ENCODE results near the gene TRIM33.
"Not testable (repeated sequence)": the region's sequence is repeated elsewhere in the genome, so short reads cannot be mapped to it uniquely, and the experiment has no call there.

Gene TRIM33

DNA sequence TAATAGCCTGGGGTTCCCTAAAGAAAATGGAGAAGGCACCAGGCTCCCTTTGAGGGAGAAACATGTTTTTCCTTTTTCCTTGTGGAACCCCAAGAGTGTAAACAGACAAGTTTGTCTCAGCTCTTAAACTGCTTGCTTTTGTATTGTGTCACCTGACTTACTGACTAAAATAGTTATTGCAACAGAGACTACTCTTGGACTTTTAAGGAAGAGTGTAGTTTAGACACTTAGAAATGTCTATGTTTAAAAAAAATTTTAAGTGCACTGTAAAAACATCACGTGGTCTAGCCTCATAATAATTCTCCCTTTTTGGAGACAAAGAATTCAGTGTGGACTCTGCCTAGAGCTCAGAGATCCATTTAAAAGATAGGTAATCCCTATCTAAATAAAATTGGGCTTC, 141.1 kb downstream of the TRIM33 start:
- Histone ChIP-seq H3K9me2 (replicated peaks; ENCODE audit: control insufficient read depth, low read length) (no peaks in the 10 kb centered on the region), H3K4me2 (ENCODE audit: low read length) (no peak overlapping the region), H3K9me3 (ENCODE audit: control insufficient read depth, insufficient read depth, low read length) (peaks cover 5% of the 10 kb centered on the region), H3F3A (ENCODE audit: control insufficient read depth, insufficient read depth) (no peaks in the 10 kb centered on the region), H3K4me3 (ENCODE audit: low read length) (no peak overlapping the region), H3K79me2 (ENCODE audit: control insufficient read depth, low read length) (no peaks in the 10 kb centered on the region), H3K27ac (ENCODE audit: low read depth, low read length) (no peak overlapping the region), H3K36me3 (ENCODE audit: control insufficient read depth, low read length) (no peaks in the 10 kb centered on the region), H4K20me1 (ENCODE audit: control insufficient read depth, insufficient read depth, low read depth, low read length) (no peaks in the 10 kb centered on the region), H3K27me3 (ENCODE audit: control insufficient read depth, low read length) (no peaks in the 10 kb centered on the region), H3K4me1 (ENCODE audit: control insufficient read depth, low read length) (no peaks in the 10 kb centered on the region)
- TF ChIP-seq, protein P1, sequence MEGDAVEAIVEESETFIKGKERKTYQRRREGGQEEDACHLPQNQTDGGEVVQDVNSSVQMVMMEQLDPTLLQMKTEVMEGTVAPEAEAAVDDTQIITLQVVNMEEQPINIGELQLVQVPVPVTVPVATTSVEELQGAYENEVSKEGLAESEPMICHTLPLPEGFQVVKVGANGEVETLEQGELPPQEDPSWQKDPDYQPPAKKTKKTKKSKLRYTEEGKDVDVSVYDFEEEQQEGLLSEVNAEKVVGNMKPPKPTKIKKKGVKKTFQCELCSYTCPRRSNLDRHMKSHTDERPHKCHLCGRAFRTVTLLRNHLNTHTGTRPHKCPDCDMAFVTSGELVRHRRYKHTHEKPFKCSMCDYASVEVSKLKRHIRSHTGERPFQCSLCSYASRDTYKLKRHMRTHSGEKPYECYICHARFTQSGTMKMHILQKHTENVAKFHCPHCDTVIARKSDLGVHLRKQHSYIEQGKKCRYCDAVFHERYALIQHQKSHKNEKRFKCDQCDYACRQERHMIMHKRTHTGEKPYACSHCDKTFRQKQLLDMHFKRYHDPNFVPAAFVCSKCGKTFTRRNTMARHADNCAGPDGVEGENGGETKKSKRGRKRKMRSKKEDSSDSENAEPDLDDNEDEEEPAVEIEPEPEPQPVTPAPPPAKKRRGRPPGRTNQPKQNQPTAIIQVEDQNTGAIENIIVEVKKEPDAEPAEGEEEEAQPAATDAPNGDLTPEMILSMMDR (IDR thresholded peaks at IDR 0.05; ENCODE audit: low read depth, low read length, poor library complexity, severe bottlenecking): no peak
- no peak for TF ChIP-seq EZH2phosphoT487 (IDR thresholded peaks at IDR 0.05; ENCODE audit: borderline replicate concordance, low read length)

DNA sequence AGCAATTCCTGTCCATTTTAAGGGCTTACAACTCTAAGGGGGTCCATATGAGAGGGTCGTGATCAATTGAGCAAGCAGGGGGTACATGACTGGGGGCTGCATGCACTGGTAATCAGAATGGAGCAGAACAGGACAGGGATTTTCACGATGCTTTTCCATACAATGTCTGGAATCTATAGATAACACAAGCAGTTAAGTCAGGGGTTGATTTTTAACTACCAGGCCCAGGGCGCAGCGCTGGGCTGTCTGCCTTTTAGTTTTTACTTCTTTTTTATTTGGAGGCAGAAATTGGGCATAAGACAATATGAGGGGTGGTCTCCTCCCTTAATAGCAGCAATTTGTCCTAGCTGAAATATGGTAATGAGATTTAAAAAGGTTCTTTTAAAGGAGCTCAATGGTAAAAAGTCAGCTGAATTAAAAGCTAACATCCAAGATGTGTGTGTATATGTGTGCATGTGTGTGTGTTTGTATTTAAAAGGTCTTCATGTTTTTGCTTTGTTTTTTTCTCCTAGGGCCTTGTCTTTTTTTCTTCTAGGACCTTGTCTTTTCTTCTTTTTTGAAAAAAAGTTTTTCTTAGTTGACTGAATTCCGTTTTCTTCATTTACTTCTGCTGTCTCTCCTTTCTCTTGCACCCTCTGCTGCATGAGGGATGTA, 141.6 kb downstream of the TRIM33 start:
- not testable (repeated sequence) for H3K79me2 ChIP-seq (ENCODE audit: control insufficient read depth, low read length); H3K4me3 ChIP-seq (ENCODE audit: low read length); H3K4me2 ChIP-seq (ENCODE audit: low read length); H3K4me1 ChIP-seq (ENCODE audit: control insufficient read depth, low read length); H3K9me3 ChIP-seq (ENCODE audit: control insufficient read depth, insufficient read depth, low read length); H3K36me3 ChIP-seq (ENCODE audit: control insufficient read depth, low read length); H3F3A ChIP-seq (ENCODE audit: control insufficient read depth, insufficient read depth); H3K27ac ChIP-seq (ENCODE audit: low read depth, low read length); H3K27me3 ChIP-seq (ENCODE audit: control insufficient read depth, low read length); H4K20me1 ChIP-seq (ENCODE audit: control insufficient read depth, insufficient read depth, low read depth, low read length); H3K9me2 ChIP-seq (replicated peaks; ENCODE audit: control insufficient read depth, low read length)

DNA sequence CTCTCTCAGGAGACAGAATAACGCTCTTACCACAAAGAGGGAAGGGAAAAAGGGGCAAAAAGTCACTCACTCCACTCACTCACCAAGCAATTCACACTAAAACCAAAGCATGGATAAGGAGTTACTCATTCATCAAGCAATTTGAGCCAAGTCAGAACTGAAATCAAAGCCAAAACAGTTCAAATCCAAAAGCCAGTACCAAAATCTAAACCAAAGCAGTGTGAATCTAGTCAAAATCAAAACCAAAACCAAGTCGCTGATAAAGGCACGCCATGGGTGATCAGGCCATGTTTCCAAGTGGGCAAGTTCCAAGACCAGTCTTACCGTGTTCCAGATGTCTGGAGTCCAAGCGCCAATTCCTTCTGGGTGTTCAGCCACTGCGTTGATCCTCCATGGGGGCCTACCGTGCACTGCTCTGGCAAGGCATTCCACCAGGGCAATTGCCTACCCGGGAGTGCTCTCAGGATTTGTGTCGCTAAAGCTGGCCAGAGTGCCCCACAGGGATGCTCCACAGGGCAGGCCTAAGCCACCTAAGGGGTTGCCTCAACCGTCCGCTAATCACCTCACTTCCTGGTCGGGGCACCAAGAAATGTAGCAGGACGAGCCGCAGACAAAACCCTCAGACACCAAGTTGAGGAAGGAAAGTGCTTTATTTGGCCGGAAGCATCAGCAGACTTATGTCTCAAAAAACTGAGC, 142.3 kb downstream of the TRIM33 start:
- H3K27me3 ChIP-seq (ENCODE audit: control insufficient read depth, low read length): no peaks in the 10 kb centered on the region
- H3F3A ChIP-seq (ENCODE audit: control insufficient read depth, insufficient read depth): no peaks in the 10 kb centered on the region
- H3K4me2 ChIP-seq (ENCODE audit: low read length): no peak overlapping the region
- no peak overlapping the region for H3K27ac ChIP-seq (ENCODE audit: low read depth, low read length)
- H3K9me2 ChIP-seq (replicated peaks; ENCODE audit: control insufficient read depth, low read length): no peaks in the 10 kb centered on the region
- no peaks in the 10 kb centered on the region for H3K4me1 ChIP-seq (ENCODE audit: control insufficient read depth, low read length)
- no peak overlapping the region for H3K4me3 ChIP-seq (ENCODE audit: low read length)
- no peaks in the 10 kb centered on the region for H3K36me3 ChIP-seq (ENCODE audit: control insufficient read depth, low read length)
- no peaks in the 10 kb centered on the region for H4K20me1 ChIP-seq (ENCODE audit: control insufficient read depth, insufficient read depth, low read depth, low read length)
- TF ChIP-seq, protein P1 (IDR thresholded peaks at IDR 0.05; ENCODE audit: low read depth, low read length, poor library complexity, severe bottlenecking): no peak
- TF ChIP-seq EZH2phosphoT487 (IDR thresholded peaks at IDR 0.05; ENCODE audit: borderline replicate concordance, low read length): no peak
- H3K9me3 ChIP-seq (ENCODE audit: control insufficient read depth, insufficient read depth, low read length): peaks cover 4% of the 10 kb centered on the region
- H3K79me2 ChIP-seq (ENCODE audit: control insufficient read depth, low read length): no peaks in the 10 kb centered on the region

DNA sequence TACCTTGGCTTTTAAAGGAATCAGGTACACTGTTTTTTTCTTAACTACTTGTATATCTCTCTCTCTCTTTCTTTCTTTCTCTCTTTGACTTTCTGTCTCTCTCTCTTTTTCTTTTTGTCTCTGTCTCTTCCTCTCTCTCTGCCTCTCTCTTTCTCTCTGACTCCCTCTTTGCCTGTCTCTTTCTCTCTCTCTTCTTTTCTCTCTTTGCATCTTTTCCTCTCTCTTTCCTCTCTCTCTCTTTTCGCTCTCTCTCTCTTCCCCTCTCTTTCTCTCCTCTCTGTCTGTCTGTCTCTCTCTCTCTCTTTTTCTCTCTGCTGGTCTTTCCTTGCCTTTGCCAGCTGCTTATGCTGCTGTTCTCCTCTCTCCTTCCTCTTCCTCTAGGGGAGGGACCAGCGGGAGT, 143.2 kb downstream of the TRIM33 start:
- Histone ChIP-seq H3F3A (ENCODE audit: control insufficient read depth, insufficient read depth) (no peaks in the 10 kb centered on the region), H3K27me3 (ENCODE audit: control insufficient read depth, low read length) (no peaks in the 10 kb centered on the region), H3K4me2 (ENCODE audit: low read length) (no peak overlapping the region), H3K36me3 (ENCODE audit: control insufficient read depth, low read length) (no peaks in the 10 kb centered on the region), H3K9me3 (ENCODE audit: control insufficient read depth, insufficient read depth, low read length) (peaks cover 9% of the 10 kb centered on the region; the same call in 1 of the 2 replicates), H3K79me2 (ENCODE audit: control insufficient read depth, low read length) (no peaks in the 10 kb centered on the region), H3K27ac (ENCODE audit: low read depth, low read length) (no peak overlapping the region), H3K4me1 (ENCODE audit: control insufficient read depth, low read length) (no peaks in the 10 kb centered on the region), H3K4me3 (ENCODE audit: low read length) (no peak overlapping the region), H3K9me2 (replicated peaks; ENCODE audit: control insufficient read depth, low read length) (no peaks in the 10 kb centered on the region), H4K20me1 (ENCODE audit: control insufficient read depth, insufficient read depth, low read depth, low read length) (no peaks in the 10 kb centered on the region)
- TF ChIP-seq EZH2phosphoT487 (IDR thresholded peaks at IDR 0.05; ENCODE audit: borderline replicate concordance, low read length): no peak
- TF ChIP-seq, protein P1 (IDR thresholded peaks at IDR 0.05; ENCODE audit: low read depth, low read length, poor library complexity, severe bottlenecking): no peak

DNA sequence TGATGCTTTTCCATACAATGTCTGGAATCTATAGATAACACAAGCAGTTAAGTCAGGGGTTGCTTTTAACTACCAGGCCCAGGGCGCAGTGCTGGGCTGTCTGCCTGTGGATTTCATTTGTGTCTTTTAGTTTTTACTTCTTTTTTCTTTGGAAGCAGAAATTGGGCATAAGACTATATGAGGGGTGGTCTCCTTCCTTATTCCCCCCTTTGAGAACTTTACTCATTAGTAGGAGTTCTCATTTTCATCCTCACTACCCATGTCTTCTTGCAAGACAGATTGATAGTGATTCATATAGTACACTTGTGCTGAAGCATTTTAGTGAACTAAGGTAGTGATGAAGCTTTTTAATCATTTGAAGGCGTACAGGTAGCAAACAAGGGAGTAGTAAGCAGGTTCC, 147.8 kb downstream of the TRIM33 start:
- not testable (repeated sequence) for H3K27me3 ChIP-seq (ENCODE audit: control insufficient read depth, low read length); H3K9me2 ChIP-seq (replicated peaks; ENCODE audit: control insufficient read depth, low read length); H3K4me2 ChIP-seq (ENCODE audit: low read length); H3K4me3 ChIP-seq (ENCODE audit: low read length); H3F3A ChIP-seq (ENCODE audit: control insufficient read depth, insufficient read depth); H4K20me1 ChIP-seq (ENCODE audit: control insufficient read depth, insufficient read depth, low read depth, low read length); H3K79me2 ChIP-seq (ENCODE audit: control insufficient read depth, low read length); H3K4me1 ChIP-seq (ENCODE audit: control insufficient read depth, low read length); H3K36me3 ChIP-seq (ENCODE audit: control insufficient read depth, low read length); H3K27ac ChIP-seq (ENCODE audit: low read depth, low read length)
- H3K9me3 ChIP-seq (ENCODE audit: control insufficient read depth, insufficient read depth, low read length): peaks cover 13% of the 10 kb centered on the region; the same call in 1 of the 2 replicates

All from DOHH2 (cell line).